Neural cell (in vitro differentiated cells): ENCODE data around the gene HPCAL4.

Experiments used
- CTCF ChIP-seq: fragments of 450-650 bp; IDR thresholded peaks from 2 replicates; pipeline ENCODE4 v1.5.1; 2014; ENCODE audit warnings: antibody characterized with exemption, mild to moderate bottlenecking, moderate library complexity; ENCODE audit not compliant: poor library complexity, severe bottlenecking
- EP300 ChIP-seq: fragments of 450-650 bp; conservative IDR thresholded peaks from 2 replicates; pipeline ENCODE4 v1.6.1; 2014; ENCODE audit warnings: antibody characterized with exemption, mild to moderate bottlenecking, moderate library complexity; ENCODE audit not compliant: poor library complexity, severe bottlenecking
- EZH2 ChIP-seq: fragments of 200-600, 300-800 bp; shearing (Covaris generic), sonication (generic); IDR thresholded peaks from 2 replicates; pipeline ENCODE4 v1.6.1; 2014; ENCODE audit warnings: antibody characterized with exemption, low read length, borderline replicate concordance, mild to moderate bottlenecking; ENCODE audit not compliant: insufficient read depth, poor library complexity, severe bottlenecking
- POLR2AphosphoS5 ChIP-seq: IDR thresholded peaks from 2 replicates; pipeline ENCODE4 v1.6.1; 2012
- RAD21 ChIP-seq: fragments of 450-650 bp; conservative IDR thresholded peaks from 2 replicates; pipeline ENCODE4 v1.6.1; 2014; ENCODE audit warnings: antibody characterized with exemption, mild to moderate bottlenecking, moderate library complexity
- REST ChIP-seq: IDR thresholded peaks from 2 replicates; pipeline ENCODE4 v1.6.1; 2012; ENCODE audit warnings: borderline replicate concordance
- SMC3 ChIP-seq: fragments of 450-650 bp; conservative IDR thresholded peaks from 2 replicates; pipeline ENCODE4 v1.6.1; 2014; ENCODE audit warnings: antibody characterized with exemption, mild to moderate bottlenecking, moderate library complexity; ENCODE audit not compliant: poor library complexity
- TAF1 ChIP-seq: IDR thresholded peaks from 2 replicates; pipeline ENCODE4 v1.6.1; 2012; ENCODE audit warnings: low read depth

GRCh38 chr1:39688706-39689105 lies 2.5 kb downstream of the HPCAL4 start:
- no peak for TF ChIP-seq POLR2AphosphoS5
- TF ChIP-seq SMC3: no peak
- no peak for TF ChIP-seq REST
- TF ChIP-seq CTCF: no peak
- no peak for TF ChIP-seq RAD21
- TF ChIP-seq TAF1: no peak
- no peak for TF ChIP-seq EP300
- TF ChIP-seq EZH2: no peak
